GM21576 (cell line): ENCODE results near the gene CNR2.
"Not testable (repeated sequence)": the region's sequence is repeated elsewhere in the genome, so short reads cannot be mapped to it uniquely, and the experiment has no call there.

Experiments used
- ATAC-seq: cut with Tn5 transposase; IDR thresholded peaks from one replicate; pipeline ENCODE4 v1.9.1; 2021; ENCODE audit warnings: mild to moderate bottlenecking, moderate library complexity; ENCODE audit not compliant: unreplicated experiment

The CNR2 gene

GRCh38 chr1:23889074-23889473 lies 24.1 kb downstream of the CNR2 start:
- ATAC-seq = peak; percentile 58

- no peak for ATAC-seq
Observed at GRCh38 chr1:23885222-23885621, 27.9 kb downstream of the CNR2 start.

GRCh38 chr1:23882746-23883145 lies 30.4 kb downstream of the CNR2 start:
- ATAC-seq = no peak

- ATAC-seq = no peak
Observed at GRCh38 chr1:23879809-23880208, 33.4 kb downstream of the CNR2 start.

GRCh38 chr1:23878668-23879067 lies 34.5 kb downstream of the CNR2 start:
- no peak for ATAC-seq

- no peak for ATAC-seq
Observed at GRCh38 chr1:23875382-23875781, 37.8 kb downstream of the CNR2 start.

GRCh38 chr1:23872421-23872820 lies 40.7 kb downstream of the CNR2 start:
- ATAC-seq = no peak

GRCh38 chr1:23869051-23869450 lies 44.1 kb downstream of the CNR2 start:
- ATAC-seq = no peak

- ATAC-seq = peak; percentile 6
Observed at GRCh38 chr1:23868557-23869016, 44.6 kb downstream of the CNR2 start.

GRCh38 chr1:23867895-23868556 lies 45.1 kb downstream of the CNR2 start, which contains the start of gene FUCA1:
Gene FUCA1 (minus strand): TSS chr1:23868290. CDS start chr1:23868286, 4 bp downstream.
- ATAC-seq = peak; percentile 89

- ATAC-seq = no peak
Observed at GRCh38 chr1:23867542-23867894, 45.6 kb downstream of the CNR2 start.

GRCh38 chr1:23865543-23865930 lies 47.6 kb downstream of the CNR2 start:
- ATAC-seq = no peak

GRCh38 chr1:23864801-23865542 lies 48.2 kb downstream of the CNR2 start:
- ATAC-seq = no peak

GRCh38 chr1:23862640-23863039 lies 50.5 kb downstream of the CNR2 start:
- ATAC-seq = no peak

- ATAC-seq = no peak
Observed at GRCh38 chr1:23854568-23854967, 58.6 kb downstream of the CNR2 start.

- ATAC-seq = not testable (repeated sequence)
Observed at GRCh38 chr1:23853124-23853523, 60.0 kb downstream of the CNR2 start.

GRCh38 chr1:23851406-23851805 lies 61.8 kb downstream of the CNR2 start:
- not testable (repeated sequence) for ATAC-seq

GRCh38 chr1:23848673-23849616 lies 64.2 kb downstream of the CNR2 start:
- no peak for ATAC-seq

GRCh38 chr1:23847482-23848095 lies 65.6 kb downstream of the CNR2 start:
- not testable (repeated sequence) for ATAC-seq

- ATAC-seq = no peak
Observed at GRCh38 chr1:23845163-23845562, 68.0 kb downstream of the CNR2 start.

GRCh38 chr1:23843644-23844043 lies 69.5 kb downstream of the CNR2 start:
- ATAC-seq = no peak
